HG02763 (cell line): Measurements from ENCODE around the gene MEIG1.
"Not testable (repeated sequence)": the region's sequence is repeated elsewhere in the genome, so short reads cannot be mapped to it uniquely, and the experiment has no call there.

Source experiments
- ATAC-seq: cut with Tn5 transposase; IDR thresholded peaks from one replicate; pipeline ENCODE4 v1.9.1; 2021; ENCODE audit warnings: mild to moderate bottlenecking, moderate library complexity; ENCODE audit not compliant: unreplicated experiment

Gene MEIG1

GRCh38 chr10:14954001-14954770 lies 5.0 kb upstream of the MEIG1 start, which contains the start of gene DCLRE1C:
TSS of gene DCLRE1C (minus strand) at chr10:14954096. CDS start at chr10:14954010, 86 bp downstream.
- ATAC-seq: peak; percentile 73

DNA sequence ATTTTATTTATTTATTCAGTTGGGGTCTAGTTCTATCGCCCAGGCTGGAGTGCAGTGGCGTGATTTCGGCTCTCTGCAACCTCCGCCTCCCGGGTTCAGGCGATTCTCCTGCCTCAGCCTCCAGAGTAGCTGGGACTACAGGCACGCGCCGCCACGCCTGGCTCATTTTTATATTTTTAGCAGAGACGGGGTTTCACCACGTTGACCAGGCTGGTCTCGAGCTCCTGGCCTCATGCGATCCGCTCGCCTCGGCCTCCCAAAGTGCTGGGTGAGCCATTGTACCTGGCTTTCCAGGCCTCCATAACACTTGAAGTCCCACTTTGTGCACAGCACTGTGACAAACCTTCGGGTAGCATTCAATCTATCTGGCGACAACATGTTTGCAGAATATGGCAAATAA lies 4.3 kb upstream of the MEIG1 start:
- ATAC-seq: no peak

- no peak for ATAC-seq
Measured at GRCh38 chr10:14958872-14959220, 342 bp upstream of the MEIG1 start.

DNA sequence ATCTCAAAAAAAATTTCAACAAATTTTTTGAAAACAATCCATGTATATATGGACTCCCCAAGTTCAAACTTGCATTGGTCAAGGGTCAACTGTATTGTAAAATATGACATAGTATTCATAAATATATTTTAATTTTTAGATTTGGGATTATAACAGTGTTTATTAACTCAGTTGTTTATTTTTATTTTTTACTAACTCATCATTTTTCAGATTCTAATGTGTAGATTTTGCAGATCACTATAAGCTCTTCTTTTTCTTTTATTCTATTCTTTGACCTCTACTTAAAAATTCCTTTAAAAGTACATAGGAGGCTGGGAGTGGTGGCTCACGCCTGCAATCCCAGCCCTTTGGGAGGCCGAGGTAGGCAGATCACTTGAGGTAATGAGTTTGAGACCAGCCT lies 8.7 kb downstream of the MEIG1 start:
- no peak for ATAC-seq

DNA sequence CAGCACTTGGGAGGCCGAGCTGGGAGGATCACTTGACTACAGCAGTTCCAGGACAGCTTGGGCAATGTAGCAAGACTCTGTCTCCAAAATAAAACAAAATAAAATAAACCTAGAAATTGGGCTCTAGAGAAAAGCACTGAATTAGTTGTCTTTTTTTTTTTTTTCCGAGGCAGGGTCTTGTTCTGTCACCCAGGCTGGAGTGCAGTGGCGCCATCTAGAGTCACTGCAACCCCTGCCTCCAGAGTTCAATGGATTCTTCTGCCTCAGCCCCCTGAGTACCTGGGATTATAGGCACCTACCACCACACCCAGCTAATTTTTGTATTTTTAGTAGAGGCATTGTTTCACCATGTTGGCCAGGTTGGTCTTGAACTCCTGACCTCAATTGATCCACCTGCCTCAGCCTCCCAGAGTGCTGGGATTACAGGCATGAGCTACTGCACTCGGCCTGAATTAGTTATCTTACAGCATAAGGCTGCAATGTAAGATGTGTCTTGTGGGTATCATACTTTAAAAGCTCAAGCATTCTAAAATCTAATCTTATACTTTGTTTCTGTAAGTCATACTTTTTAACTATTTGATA lies 12.8 kb downstream of the MEIG1 start:
- ATAC-seq: no peak

- not testable (repeated sequence) for ATAC-seq
Measured at GRCh38 chr10:14974153-14974998, 15.2 kb downstream of the MEIG1 start.

DNA sequence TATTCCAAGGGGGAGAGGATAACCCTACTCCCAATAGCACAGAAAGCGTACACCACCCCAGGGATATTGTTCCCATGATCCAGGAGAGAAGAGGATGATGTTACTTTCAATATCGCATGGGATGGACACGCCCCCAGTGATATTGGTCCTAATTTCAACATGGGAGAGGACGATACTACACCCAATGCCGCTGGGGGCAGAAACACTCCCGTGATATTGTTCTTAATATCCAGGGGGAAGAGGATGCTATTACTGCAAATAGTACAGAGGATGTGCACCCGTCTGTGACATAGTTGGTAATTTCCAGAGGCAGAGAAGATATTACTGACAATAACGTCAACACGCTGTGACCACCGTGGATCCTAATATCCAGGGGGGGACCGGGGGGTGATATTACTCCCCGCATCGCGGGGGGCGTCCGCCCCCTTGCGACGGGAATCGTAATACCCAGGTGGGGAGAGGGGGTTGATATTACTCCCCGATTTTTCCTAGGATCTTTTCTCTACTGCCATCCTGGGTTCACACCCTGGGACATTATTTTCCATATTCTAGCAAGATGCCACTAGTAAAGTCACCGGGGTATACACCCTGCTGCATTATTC lies 16.6 kb downstream of the MEIG1 start:
- no peak for ATAC-seq

- no peak for ATAC-seq
Measured at GRCh38 chr10:14982744-14983143, 23.6 kb downstream of the MEIG1 start.

- not testable (repeated sequence) for ATAC-seq
Measured at GRCh38 chr10:14989552-14989951, 30.4 kb downstream of the MEIG1 start.

DNA sequence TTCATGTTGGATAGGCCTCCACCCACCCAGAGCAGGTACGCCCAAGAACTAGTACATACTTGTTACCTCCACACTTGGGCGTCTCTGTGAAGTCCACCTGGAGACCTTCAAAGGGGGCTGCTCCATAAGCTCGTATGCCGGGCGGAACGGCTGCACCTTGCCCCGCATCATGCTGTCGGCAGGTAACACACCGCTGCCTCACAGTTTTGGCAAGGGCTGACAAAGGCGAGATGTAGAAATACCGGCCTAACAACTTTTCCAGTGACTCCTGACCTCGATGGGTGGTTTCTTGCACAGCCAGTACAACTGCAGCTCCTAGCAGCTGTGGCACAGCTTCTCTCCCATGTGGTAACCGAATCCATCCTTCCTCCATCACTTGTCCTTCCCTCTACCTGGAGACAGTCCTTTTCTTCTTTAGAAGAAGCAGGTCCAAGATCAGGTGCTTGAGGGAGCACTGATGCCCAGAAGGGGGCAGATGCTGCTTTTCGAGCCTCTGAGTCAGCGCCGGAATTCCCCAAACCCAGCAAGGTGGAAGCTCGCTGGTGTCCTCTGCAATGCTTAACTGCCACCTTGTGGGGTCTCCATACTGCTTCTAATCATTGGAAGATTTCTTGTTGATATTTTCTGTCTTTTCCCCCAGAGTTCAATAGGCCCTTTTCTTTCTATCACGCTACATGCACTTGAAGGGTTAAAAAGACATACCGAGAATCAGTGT lies 32.0 kb downstream of the MEIG1 start:
- ATAC-seq: not testable (repeated sequence)

DNA sequence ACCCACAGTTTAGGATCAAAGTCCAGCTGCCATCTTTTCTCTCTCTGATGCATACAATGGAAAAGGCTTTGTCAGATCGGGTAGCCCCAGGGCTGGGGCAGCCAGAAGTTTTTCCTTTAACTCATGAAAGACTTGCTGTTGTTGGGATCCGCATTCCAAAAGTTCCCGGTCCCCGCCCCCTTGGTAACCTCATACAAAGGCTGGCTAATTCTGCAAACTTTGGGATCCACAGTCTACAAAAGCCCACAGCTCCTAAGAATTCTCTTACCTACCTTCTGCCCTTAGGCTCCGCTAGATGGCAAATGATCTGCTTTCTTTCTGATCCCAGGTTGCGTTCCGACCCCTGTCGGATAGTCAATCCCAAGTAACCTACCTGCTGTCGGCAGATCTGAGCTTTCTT lies 33.1 kb downstream of the MEIG1 start:
- ATAC-seq: not testable (repeated sequence)

DNA sequence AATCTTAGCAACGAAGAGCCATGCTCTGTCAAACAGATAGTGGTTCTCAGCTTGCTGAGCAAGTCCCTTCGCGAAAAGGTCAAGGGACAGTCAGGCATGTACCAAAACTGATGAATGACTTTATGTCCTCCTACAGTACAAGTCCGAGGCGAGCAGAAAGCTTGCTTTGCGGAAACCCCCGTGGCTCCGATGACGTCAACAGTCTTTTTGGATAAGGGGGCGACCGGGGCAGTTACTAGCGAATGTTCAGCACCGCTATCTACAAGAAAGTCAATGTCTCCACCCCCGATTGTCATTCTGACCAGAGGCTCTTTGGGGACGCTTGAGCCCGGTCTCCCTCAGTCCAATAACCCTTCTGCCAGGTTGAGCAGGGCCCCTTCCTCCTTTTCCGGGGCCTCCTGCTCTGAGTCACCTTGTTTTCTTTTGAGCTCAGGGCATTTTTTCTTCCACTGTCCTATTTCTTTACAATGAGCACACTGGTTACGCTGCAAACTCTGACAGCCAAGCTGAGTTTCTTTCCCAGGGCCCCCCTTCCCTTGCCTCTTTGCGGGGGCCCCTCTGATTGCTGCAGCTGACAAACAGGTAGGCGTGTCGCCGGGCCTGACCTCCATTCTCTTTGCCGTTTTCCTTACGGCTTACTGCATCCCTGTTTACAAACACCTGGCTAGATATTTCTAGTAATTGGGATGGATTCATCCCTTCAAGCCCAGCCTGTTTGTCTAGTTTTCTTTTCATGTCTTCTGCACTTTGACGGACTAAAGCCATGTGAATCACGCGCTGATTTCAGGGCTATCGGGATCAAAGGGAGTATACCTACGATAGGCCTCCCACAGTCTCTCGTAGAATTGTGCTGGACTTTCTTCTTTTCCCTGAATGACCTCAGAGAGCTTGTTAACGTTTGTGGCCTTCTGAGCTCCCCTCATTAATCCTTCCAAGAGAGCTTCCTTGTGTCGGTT lies 34.6 kb downstream of the MEIG1 start:
- ATAC-seq: not testable (repeated sequence)

DNA sequence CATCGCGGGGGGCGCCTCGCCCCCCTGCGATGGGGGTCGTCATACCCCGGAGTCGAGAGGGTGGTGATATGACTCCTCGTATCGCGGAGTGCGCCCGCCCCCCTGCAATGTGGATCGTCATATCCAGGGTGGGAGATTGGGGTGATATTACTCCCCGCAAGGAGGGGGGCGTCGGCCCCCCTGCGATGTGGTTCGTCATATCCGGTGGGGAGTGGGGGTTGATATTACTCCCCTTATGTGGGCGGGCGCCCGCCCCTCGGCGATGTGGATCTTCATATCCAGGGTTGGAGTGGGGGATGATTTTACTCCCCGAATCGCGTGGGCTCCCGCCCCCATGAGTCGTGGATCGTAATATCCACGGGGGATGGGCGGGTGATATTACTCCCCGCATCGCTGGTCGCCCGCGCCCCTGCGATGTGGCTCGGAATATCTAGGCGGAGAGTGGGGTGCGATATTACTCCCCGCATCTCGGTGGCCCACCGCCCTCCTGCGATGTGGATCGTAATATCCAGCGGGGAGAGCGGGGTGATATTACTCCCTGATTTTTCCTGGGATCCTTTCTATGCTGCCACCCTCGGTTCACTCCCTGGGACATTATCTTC lies 36.9 kb downstream of the MEIG1 start:
- ATAC-seq: no peak

- not testable (repeated sequence) for ATAC-seq
Measured at GRCh38 chr10:15013530-15013929, 54.3 kb downstream of the MEIG1 start.

GRCh38 chr10:15015451-15015850 lies 56.3 kb downstream of the MEIG1 start:
- ATAC-seq: no peak

GRCh38 chr10:15020966-15021365 lies 61.8 kb downstream of the MEIG1 start:
- not testable (repeated sequence) for ATAC-seq
